Stomach (tissue), 9 donors: Measurements from ENCODE around the gene TMEM72. TPM values are rescaled to one million over a fixed set of nuclear protein-coding genes. Genes with fewer than 3 reads are reported as not detected.
"Not testable (repeated sequence)": the region's sequence is repeated elsewhere in the genome, so short reads cannot be mapped to it uniquely, and the experiment has no call there.

Source experiments
- DNase-seq, 2 donors: peaks; one replicate each; pipeline versions ENCODE4 v3.0.0 to v3.0.0-alpha.2; 2013 to 2019
- H3K27ac ChIP-seq, 5 donors: fragments of 200-600 bp in 4 of 5; sonication (generic) in 4 of 5; one replicate each; pipeline ENCODE4 v1.5.1; 2013 to 2019; ENCODE audit warnings: mild to moderate bottlenecking in 1 of 5, moderate library complexity in 1 of 5
- H3K27me3 ChIP-seq, 3 donors: fragments of 200-600 bp; sonication (generic); one replicate each; pipeline ENCODE4 v1.5.1; 2017 to 2019; ENCODE audit warnings: mixed run types in 1 of 3
- H3K36me3 ChIP-seq, 4 donors: fragments of 200-600 bp; sonication (generic); 1 replicate in 3 of 4; 2 replicates in 1 of 4; pipeline ENCODE4 v1.5.1; 2016 to 2019
- H3K4me1 ChIP-seq, 4 donors: fragments of 200-600 bp; sonication (generic); one replicate each; pipeline ENCODE4 v1.5.1; 2016 to 2019
- H3K4me3 ChIP-seq, 4 donors: fragments of 200-600 bp; sonication (generic) in 3 of 4; one replicate each; pipeline ENCODE4 v1.5.1; 2016 to 2019; ENCODE audit warnings: mild to moderate bottlenecking in 1 of 4
- H3K9me3 ChIP-seq, 4 donors: fragments of 200-600 bp; sonication (generic); one replicate each; pipeline ENCODE4 v1.5.1; 2016 to 2019
- CTCF ChIP-seq, 7 experiments: fragments of 450-650 bp in 4 of 7; fragments of 200-600 bp in 3 of 7; sonication (generic) in 3 of 7; IDR thresholded peaks; one replicate each; pipeline ENCODE4 v1.5.1; 2016 to 2019; ENCODE audit warnings: antibody characterized with exemption in 7 of 7, control low read depth in 2 of 7, mild to moderate bottlenecking in 1 of 7
- EP300 ChIP-seq: sonication (generic); formaldehyde crosslinking; IDR thresholded peaks from one replicate; pipeline ENCODE4 v1.6.1; 2017; ENCODE audit warnings: antibody characterized with exemption
- POLR2A ChIP-seq, 4 donors: fragments of 450-650 bp; IDR thresholded peaks; one replicate each; pipeline ENCODE4 v1.6.1; 2016; ENCODE audit warnings: antibody characterized with exemption in 4 of 4, control low read depth in 2 of 4, mild to moderate bottlenecking in 1 of 4, moderate library complexity in 1 of 4
- POLR2AphosphoS5 ChIP-seq, 3 donors: sonication (generic); formaldehyde crosslinking; IDR thresholded peaks; one replicate each; pipeline ENCODE4 v1.6.1; 2016; ENCODE audit warnings: antibody characterized with exemption in 3 of 3
- WGBS, 5 donors: extraction: QIAGEN DNeasy Blood & Tissue Kit in 3 of 5; methylation state at CpG; one replicate each; pipeline versions ENCODE4 v1.1.5 to v1.1.7; 2013 to 2018; 5-methylcytosine and 5-hydroxymethylcytosine counted together
- intact Hi-C: fragments of 100-400 bp; cut with DNase I; formaldehyde crosslinking; loops from one replicate; pipeline ENCODE4 v1.15.1; 2023; ENCODE audit warnings: low total_unique reads
- polyA plus RNA-seq, 3 donors: library from polyadenylated mRNA; stranded (reverse); fragments of 200-250 nt; gene quantifications; one replicate each; pipeline ENCODE4 v1.2.3, GENCODE V29; 2013
- total RNA-seq, 5 donors: library from RNA; depleted of rRNA; stranded (reverse); fragments of >200 nt; gene quantifications; one replicate each; pipeline versions ENCODE4 v1.1.0 to v1.2.3, GENCODE V29; 2014 to 2016
- donor health status: healthy with polysubstance abuse.
- donor health status: Bipolar disorder and iron deficiency.
- donor health status: healthy.

Gene TMEM72
- total and polyA plus RNA-seq, 8 donors, result 0.13 to 30.4 (median 1.3) TPM; not detected in 5

- peaks cover 0 to 29% (median 2%) of the 10 kb centered on the region in 3 donors for H3K27me3 ChIP-seq
- peak overlapping the region; percentile 45 to 51 (median 50) for H3K4me3 ChIP-seq
- peaks cover 15 to 34% (median 26%) of the 10 kb centered on the region in 4 donors for H3K4me1 ChIP-seq
- peak in 1 of 2 donors; percentile 76 for DNase-seq
- intact Hi-C loops, result no loop called here
- WGBS, 5 donors, result 51 to 55% (median 52%) methylated on average over 17 of the region's 17 CpGs
- TF ChIP-seq EP300 (no peak), POLR2AphosphoS5 (IDR thresholded peaks at IDR 0.05) (no peak), CTCF (IDR thresholded peaks at IDR 0.05) (no peak), POLR2A (IDR thresholded peaks at IDR 0.05) (no peak)
- peak overlapping the region in 3 of 5 donors; percentile 18 to 77 (median 59) for H3K27ac ChIP-seq
- no peaks in the 10 kb centered on the region for H3K9me3 ChIP-seq
- H3K36me3 ChIP-seq, result no peaks in the 10 kb centered on the region
These were observed 47.1 kb upstream of the TMEM72 start for GRCh38 chr10:44864051-44864450.

DNA sequence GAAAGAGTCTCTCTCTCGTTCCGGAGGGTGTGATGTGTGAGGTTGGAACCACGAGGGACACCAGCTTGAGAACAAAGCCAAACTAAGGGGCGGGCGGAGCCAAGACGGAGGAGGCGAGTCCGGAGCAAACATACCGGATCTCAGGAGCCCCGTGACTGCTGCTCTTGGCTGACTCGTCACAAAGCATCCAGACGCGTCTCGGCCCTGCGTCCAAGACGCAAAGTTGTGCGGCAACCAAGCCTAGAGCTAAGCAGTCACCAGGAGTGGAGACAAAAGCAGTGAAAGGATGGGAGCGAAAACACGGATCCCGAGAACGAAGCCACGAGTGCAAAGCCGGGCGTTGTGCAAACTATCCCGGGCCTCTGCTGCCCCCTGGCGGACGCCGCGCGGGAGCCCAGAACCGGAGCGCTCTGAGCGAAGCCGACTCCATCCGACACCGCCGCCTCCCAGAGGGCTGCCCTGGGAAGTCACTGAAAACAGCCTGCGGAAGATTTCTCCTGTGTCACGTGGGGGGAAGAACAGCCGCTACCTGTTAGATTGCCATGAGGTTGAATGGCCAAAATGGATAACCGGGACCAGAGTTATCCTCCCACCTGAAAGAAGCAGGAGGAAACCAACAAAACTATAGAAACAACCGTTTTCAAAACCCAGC is 46.4 kb upstream of the TMEM72 start:
- intact Hi-C loops, result no loop called here
- TF ChIP-seq POLR2A (IDR thresholded peaks at IDR 0.05), result no peak
- TF ChIP-seq CTCF (IDR thresholded peaks at IDR 0.05), result peak in 6 of 7 experiments; percentile 58 to 95 (median 92)
- TF ChIP-seq POLR2AphosphoS5 (IDR thresholded peaks at IDR 0.05), result peak in 1 of 3 donors; percentile 24
- Histone ChIP-seq H3K27me3 (peaks cover 0 to 29% (median 2%) of the 10 kb centered on the region in 3 donors), H3K27ac (peak overlapping the region in 3 of 5 donors; percentile 18 to 77 (median 59)), H3K4me1 (peaks cover 15 to 34% (median 26%) of the 10 kb centered on the region in 4 donors), H3K36me3 (no peaks in the 10 kb centered on the region), H3K4me3 (peak overlapping the region; percentile 45 to 51 (median 50)), H3K9me3 (no peaks in the 10 kb centered on the region)
- peak; percentile 92 to 96 for DNase-seq
- WGBS, 5 donors, result 0 to 2% (median 1%) methylated on average over 23 to 42 of the region's 42 CpGs

DNA sequence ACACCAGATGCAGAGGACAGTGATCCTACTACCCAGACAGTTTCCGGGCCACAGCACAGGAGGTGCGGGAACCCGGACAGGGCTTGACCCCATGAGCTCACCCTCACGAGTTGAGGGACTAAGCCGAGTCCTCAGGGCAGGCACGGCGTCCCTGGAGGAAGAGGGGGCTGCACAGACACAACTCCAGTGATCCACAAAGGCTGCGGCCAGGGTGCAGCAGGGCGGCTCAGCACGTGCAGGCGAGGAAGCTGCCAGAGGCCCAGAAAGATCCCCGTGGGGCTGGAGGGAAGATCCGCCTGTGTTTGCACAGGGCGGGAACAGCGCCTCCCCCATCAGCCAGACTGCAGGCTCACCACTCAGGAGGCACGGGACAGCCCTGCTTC is 45.9 kb upstream of the TMEM72 start:
- TF ChIP-seq POLR2A (IDR thresholded peaks at IDR 0.05) (no peak), CTCF (IDR thresholded peaks at IDR 0.05) (no peak), POLR2AphosphoS5 (IDR thresholded peaks at IDR 0.05) (no peak), EP300 (no peak)
- Histone ChIP-seq H3K27me3 (peaks cover 0 to 29% (median 2%) of the 10 kb centered on the region in 3 donors), H3K4me3 (peak overlapping the region in 1 of 4 donors; percentile 49), H3K4me1 (peaks cover 15 to 34% (median 26%) of the 10 kb centered on the region in 4 donors), H3K9me3 (no peaks in the 10 kb centered on the region), H3K36me3 (no peaks in the 10 kb centered on the region), H3K27ac (peak overlapping the region in 2 of 5 donors; percentile 59 to 77)
- 34 to 54% (median 49%) methylated on average over 10 to 16 of the region's 16 CpGs for WGBS, 5 donors
- DNase-seq, result no peak
- intact Hi-C loops, result no loop called here

- peaks cover 0 to 29% (median 2%) of the 10 kb centered on the region in 3 donors for H3K27me3 ChIP-seq
- intact Hi-C loops, H3K9me3 ChIP-seq, DNase-seq, H3K4me3 ChIP-seq, H3K36me3 ChIP-seq, H3K27ac ChIP-seq: not testable (repeated sequence)
- peaks cover 15 to 34% (median 26%) of the 10 kb centered on the region in 4 donors for H3K4me1 ChIP-seq
- WGBS, 5 donors, result 87 to 94% (median 91%) methylated on average over 2 of the region's 2 CpGs
These were observed 44.8 kb upstream of the TMEM72 start for GRCh38 chr10:44866367-44866766.

- Histone ChIP-seq H3K27me3 (peaks cover 0 to 15% (median 0%) of the 10 kb centered on the region in 3 donors), H3K36me3 (no peaks in the 10 kb centered on the region), H3K4me3 (no peak overlapping the region), H3K4me1 (peaks cover 9 to 23% (median 14%) of the 10 kb centered on the region in 4 donors), H3K27ac (no peak overlapping the region), H3K9me3 (no peaks in the 10 kb centered on the region)
- intact Hi-C loops, result no loop called here
- TF ChIP-seq EP300, result no peak
- no peak for TF ChIP-seq CTCF (IDR thresholded peaks at IDR 0.05)
- TF ChIP-seq POLR2AphosphoS5 (IDR thresholded peaks at IDR 0.05), result no peak
- TF ChIP-seq POLR2A (IDR thresholded peaks at IDR 0.05), result no peak
- WGBS, 5 donors, result 82 to 94% (median 93%) methylated on average over 6 of the region's 6 CpGs
- DNase-seq, result no peak
These were observed 41.1 kb upstream of the TMEM72 start for GRCh38 chr10:44870031-44870430.
